Measurements from ENCODE around the gene SKAP2. TPM values are rescaled to one million over a fixed set of nuclear protein-coding genes. Genes with fewer than 3 reads are reported as not detected.

The SKAP2 gene
- total and polyA plus RNA-seq, 2 donors (not counting 3 experiments of a cell fraction or from before 2014, with no cell fraction given): 4.0 to 27.6 TPM

DNA sequence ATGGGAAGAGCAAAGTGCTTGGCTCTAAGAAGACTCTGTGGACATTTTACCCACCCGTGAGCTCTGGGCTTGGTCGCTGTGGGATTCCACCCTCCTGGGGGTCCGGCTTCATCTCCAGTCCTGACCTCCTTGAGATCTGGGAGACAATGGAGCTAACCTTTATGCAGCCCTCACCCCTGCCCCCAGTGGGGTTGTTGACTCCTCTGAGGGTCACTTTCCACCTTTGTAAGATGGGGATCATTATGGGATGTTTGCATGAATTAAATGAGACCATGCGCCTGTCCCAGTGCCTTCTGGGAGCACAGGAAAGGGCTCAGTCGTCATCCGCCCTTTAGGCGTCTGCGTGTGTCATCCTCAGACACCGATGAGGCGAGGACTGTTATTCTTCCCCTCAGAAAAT lies 237.2 kb downstream of the SKAP2 start:
- FAIRE-seq (no peak), DNase-seq (ENCODE audit: low read depth, low spot score) (no peak)
- TF ChIP-seq POLR2A (IDR thresholded peaks at IDR 0.05; ENCODE audit: low read depth, low read length): no peak
- TF ChIP-seq JUN (IDR thresholded peaks at IDR 0.05; ENCODE audit: borderline replicate concordance, insufficient read depth, insufficient read length, low read depth): no peak
- TF ChIP-seq, protein P1, sequence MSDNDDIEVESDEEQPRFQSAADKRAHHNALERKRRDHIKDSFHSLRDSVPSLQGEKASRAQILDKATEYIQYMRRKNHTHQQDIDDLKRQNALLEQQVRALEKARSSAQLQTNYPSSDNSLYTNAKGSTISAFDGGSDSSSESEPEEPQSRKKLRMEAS (IDR thresholded peaks at IDR 0.05; ENCODE audit: insufficient read depth, insufficient read length): no peak
- TF ChIP-seq EZH2 (IDR thresholded peaks at IDR 0.05; ENCODE audit: borderline replicate concordance, low read depth, low read length, severe bottlenecking): no peak
- no peak for TF ChIP-seq POLR2AphosphoS5 (IDR thresholded peaks at IDR 0.05; ENCODE audit: insufficient read depth, low read depth, low read length)
- no peak for TF ChIP-seq FOS (IDR thresholded peaks at IDR 0.05; ENCODE audit: borderline replicate concordance, insufficient read depth, low read length)
- TF ChIP-seq, protein P2, sequence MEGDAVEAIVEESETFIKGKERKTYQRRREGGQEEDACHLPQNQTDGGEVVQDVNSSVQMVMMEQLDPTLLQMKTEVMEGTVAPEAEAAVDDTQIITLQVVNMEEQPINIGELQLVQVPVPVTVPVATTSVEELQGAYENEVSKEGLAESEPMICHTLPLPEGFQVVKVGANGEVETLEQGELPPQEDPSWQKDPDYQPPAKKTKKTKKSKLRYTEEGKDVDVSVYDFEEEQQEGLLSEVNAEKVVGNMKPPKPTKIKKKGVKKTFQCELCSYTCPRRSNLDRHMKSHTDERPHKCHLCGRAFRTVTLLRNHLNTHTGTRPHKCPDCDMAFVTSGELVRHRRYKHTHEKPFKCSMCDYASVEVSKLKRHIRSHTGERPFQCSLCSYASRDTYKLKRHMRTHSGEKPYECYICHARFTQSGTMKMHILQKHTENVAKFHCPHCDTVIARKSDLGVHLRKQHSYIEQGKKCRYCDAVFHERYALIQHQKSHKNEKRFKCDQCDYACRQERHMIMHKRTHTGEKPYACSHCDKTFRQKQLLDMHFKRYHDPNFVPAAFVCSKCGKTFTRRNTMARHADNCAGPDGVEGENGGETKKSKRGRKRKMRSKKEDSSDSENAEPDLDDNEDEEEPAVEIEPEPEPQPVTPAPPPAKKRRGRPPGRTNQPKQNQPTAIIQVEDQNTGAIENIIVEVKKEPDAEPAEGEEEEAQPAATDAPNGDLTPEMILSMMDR (IDR thresholded peaks at IDR 0.05; ENCODE audit: extremely low read depth in 1 of 2, insufficient read depth in 1 of 2, low read depth in 1 of 2, low read length in 2 of 2): no peak
- no peak for TF ChIP-seq GATA2 (IDR thresholded peaks at IDR 0.05; ENCODE audit: insufficient read depth, insufficient read length, low read depth, low read length)
- TF ChIP-seq MYC (IDR thresholded peaks at IDR 0.05; ENCODE audit: low read depth, low read length): no peak
- intact Hi-C loops (cut with micrococcal nuclease): no loop called here
- dilution Hi-C loops (cut with MboI; ENCODE audit: extremely low pct_ligation_motif_present, low sequenced_read_pairs): no loop called here
- H3K79me2 ChIP-seq (ENCODE audit: control insufficient read depth, insufficient read depth, low read length): no peaks in the 10 kb centered on the region
- no TSS peak for BruUV-seq (replicated peaks)
- no peaks in the 10 kb centered on the region for H4K20me1 ChIP-seq (replicated peaks; ENCODE audit: control insufficient read depth, extremely low read depth, insufficient read depth, low read length)
- CTCF ChIA-PET: interaction anchor here (1.0 to 1.4 kb wide), 4 partner anchors 18 to 734 kb away, joined by 3 to 4 read pairs (median 3); no protein-coding TSS in a partner anchor
- H3K4me1 ChIP-seq (ENCODE audit: control insufficient read depth, extremely low read depth, insufficient read depth, low read length): no peaks in the 10 kb centered on the region
- H3K4me2 ChIP-seq (ENCODE audit: insufficient read depth, low read length): no peak overlapping the region
- H3K27me3 ChIP-seq (ENCODE audit: control insufficient read depth in 2 of 2, insufficient read depth in 2 of 2, low read length in 2 of 2): no peaks in the 10 kb centered on the region
- H3K4me3 ChIP-seq (replicated peaks in 1 of 3; ENCODE audit: insufficient read depth in 1 of 3, low read depth in 1 of 3, low read length in 3 of 3): no peak overlapping the region
- no peak overlapping the region for H3K9ac ChIP-seq (replicated peaks; ENCODE audit: extremely low read depth, insufficient read depth, low read length)
- POLR2A ChIA-PET: no interaction called here
- no peak overlapping the region for H3K27ac ChIP-seq (ENCODE audit: insufficient read depth, low read depth, low read length)
- no peaks in the 10 kb centered on the region for H3K9me1 ChIP-seq (replicated peaks; ENCODE audit: control insufficient read depth, extremely low read depth, insufficient read depth, low read length)
- no peak overlapping the region for H2AFZ ChIP-seq (ENCODE audit: low read depth, low read length)
- H3K9me3 ChIP-seq (replicated peaks; ENCODE audit: control insufficient read depth, insufficient read depth, low read length): no peaks in the 10 kb centered on the region
- no peaks in the 10 kb centered on the region for H3K36me3 ChIP-seq (ENCODE audit: control insufficient read depth in 2 of 2, extremely low read depth in 1 of 2, insufficient read depth in 2 of 2, low read length in 2 of 2)
